T-helper 9 cell (primary cell): ENCODE data around the gene ACAP3.

Source experiments
- DNase-seq: peaks from one replicate; pipeline ENCODE4 v3.0.0-alpha.2; 2020

Gene ACAP3

DNA sequence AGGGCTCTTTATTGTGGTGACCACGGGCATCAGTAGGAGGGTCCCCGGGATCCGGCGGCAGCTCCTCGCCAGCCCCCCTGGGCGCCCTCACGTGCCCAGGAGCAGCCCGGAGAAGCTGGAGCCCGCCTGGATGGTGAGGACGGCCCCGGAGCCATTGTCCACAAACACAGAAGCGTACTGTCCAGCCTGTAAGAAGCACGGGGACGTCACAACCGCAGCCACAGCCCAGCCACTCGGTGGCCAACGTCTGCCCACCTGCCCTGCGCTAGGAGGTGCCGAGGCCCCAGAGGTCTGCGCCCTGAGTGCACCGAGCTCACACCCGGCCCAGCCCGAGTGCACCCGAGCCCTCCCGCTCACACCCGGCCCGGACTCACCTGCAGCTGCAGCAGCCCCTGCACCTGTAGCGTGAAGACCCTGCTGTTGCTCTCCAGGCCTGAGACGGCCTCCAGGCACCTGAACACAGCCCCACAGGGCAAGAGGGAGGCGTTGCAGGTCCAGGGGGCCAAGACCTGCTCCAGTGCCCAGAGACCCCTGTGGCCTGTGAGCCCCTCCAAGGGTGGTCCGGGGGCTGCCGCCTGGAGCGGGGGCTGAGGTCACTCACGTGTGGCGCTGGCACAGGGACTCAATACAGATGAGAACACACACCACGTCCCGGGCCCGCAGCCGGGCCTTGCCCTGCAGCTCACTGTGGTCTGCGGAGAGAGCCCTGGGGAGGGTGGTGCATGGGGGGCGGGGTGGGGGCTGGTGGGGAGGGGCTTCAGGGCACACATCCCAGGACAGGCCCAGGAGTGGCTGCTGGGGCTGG lies 65.1 kb downstream of the ACAP3 start:
- DNase-seq: no peak
